ENCODE results near the gene COL5A3. TPM values are rescaled to one million over a fixed set of nuclear protein-coding genes. Genes with fewer than 3 reads are reported as not detected.

Gene COL5A3
- total RNA-seq, 6 donors from 2014 or later: 1.3 to 31.4 (median 11.2) TPM

DNA sequence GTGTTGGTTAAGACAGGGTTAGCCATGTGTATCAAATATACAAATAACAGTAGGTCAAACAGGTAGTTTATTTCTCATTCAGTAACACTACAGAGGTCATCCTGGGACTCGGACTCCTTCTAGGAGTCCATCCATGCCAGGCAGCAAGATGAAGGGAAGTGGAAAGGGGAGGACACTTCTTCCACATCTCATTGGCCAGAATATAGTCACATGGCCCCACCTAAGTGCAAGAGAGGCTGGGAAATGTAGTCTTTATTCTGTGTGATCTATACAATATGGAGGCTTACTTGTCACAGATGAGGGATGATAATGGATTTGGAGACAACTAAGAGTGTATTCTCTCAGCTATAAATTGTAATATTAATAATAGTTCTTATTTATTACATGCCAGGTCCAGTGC, 34.1 kb upstream of the COL5A3 start:
- peaks cover 13 to 33% (median 21%) of the 10 kb centered on the region in 4 donors for H3K9me3 ChIP-seq
- no peaks in the 10 kb centered on the region for H3K27me3 ChIP-seq
- 70 to 85% methylated on average over 1 of the region's 1 CpG for WGBS, 2 donors
- DNase-seq (no peak), ATAC-seq (ENCODE audit: low FRiP score in 2 of 2) (no peak)
- H3K4me3 ChIP-seq: no peak overlapping the region
- TF ChIP-seq POLR2A (IDR thresholded peaks at IDR 0.05) (no peak), POLR2AphosphoS5 (IDR thresholded peaks at IDR 0.05) (no peak), EP300 (IDR thresholded peaks at IDR 0.05) (no peak)
- TF ChIP-seq, protein P1, sequence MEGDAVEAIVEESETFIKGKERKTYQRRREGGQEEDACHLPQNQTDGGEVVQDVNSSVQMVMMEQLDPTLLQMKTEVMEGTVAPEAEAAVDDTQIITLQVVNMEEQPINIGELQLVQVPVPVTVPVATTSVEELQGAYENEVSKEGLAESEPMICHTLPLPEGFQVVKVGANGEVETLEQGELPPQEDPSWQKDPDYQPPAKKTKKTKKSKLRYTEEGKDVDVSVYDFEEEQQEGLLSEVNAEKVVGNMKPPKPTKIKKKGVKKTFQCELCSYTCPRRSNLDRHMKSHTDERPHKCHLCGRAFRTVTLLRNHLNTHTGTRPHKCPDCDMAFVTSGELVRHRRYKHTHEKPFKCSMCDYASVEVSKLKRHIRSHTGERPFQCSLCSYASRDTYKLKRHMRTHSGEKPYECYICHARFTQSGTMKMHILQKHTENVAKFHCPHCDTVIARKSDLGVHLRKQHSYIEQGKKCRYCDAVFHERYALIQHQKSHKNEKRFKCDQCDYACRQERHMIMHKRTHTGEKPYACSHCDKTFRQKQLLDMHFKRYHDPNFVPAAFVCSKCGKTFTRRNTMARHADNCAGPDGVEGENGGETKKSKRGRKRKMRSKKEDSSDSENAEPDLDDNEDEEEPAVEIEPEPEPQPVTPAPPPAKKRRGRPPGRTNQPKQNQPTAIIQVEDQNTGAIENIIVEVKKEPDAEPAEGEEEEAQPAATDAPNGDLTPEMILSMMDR (IDR thresholded peaks at IDR 0.05): no peak
- H3K36me3 ChIP-seq: no peaks in the 10 kb centered on the region
- H3K4me1 ChIP-seq: no peaks in the 10 kb centered on the region
- no peak overlapping the region for H3K27ac ChIP-seq

- no peak overlapping the region for H3K27ac ChIP-seq
- H3K4me1 ChIP-seq: no peaks in the 10 kb centered on the region
- TF ChIP-seq, protein P1 (IDR thresholded peaks at IDR 0.05): no peak
- TF ChIP-seq POLR2AphosphoS5 (IDR thresholded peaks at IDR 0.05): no peak
- TF ChIP-seq POLR2A (IDR thresholded peaks at IDR 0.05): no peak
- TF ChIP-seq EP300 (IDR thresholded peaks at IDR 0.05): no peak
- H3K36me3 ChIP-seq: no peaks in the 10 kb centered on the region
- no peaks in the 10 kb centered on the region for H3K27me3 ChIP-seq
- WGBS, 2 donors: 78 to 82% methylated on average over 4 of the region's 4 CpGs
- ATAC-seq (ENCODE audit: low FRiP score in 2 of 2): no peak
- H3K4me3 ChIP-seq: no peak overlapping the region
- peaks cover 13 to 33% (median 21%) of the 10 kb centered on the region in 4 donors for H3K9me3 ChIP-seq
- DNase-seq: no peak
Observed at GRCh38 chr19:10043286-10043927, 33.1 kb upstream of the COL5A3 start.

- peaks cover 0 to 10% (median 5%) of the 10 kb centered on the region in 4 donors for H3K9me3 ChIP-seq
- no peaks in the 10 kb centered on the region for H3K4me1 ChIP-seq
- DNase-seq (no peak), ATAC-seq (ENCODE audit: low FRiP score in 2 of 2) (no peak)
- no peak overlapping the region for H3K27ac ChIP-seq
- no peak for TF ChIP-seq POLR2A (IDR thresholded peaks at IDR 0.05)
- TF ChIP-seq EP300 (IDR thresholded peaks at IDR 0.05): no peak
- no peak for TF ChIP-seq POLR2AphosphoS5 (IDR thresholded peaks at IDR 0.05)
- TF ChIP-seq, protein P1 (IDR thresholded peaks at IDR 0.05): no peak
- H3K36me3 ChIP-seq: no peaks in the 10 kb centered on the region
- no peaks in the 10 kb centered on the region for H3K27me3 ChIP-seq
- 52 to 61% methylated on average over 5 of the region's 5 CpGs for WGBS, 2 donors
- H3K4me3 ChIP-seq: no peak overlapping the region
Observed at GRCh38 chr19:10037809-10038208, 27.5 kb upstream of the COL5A3 start.

DNA sequence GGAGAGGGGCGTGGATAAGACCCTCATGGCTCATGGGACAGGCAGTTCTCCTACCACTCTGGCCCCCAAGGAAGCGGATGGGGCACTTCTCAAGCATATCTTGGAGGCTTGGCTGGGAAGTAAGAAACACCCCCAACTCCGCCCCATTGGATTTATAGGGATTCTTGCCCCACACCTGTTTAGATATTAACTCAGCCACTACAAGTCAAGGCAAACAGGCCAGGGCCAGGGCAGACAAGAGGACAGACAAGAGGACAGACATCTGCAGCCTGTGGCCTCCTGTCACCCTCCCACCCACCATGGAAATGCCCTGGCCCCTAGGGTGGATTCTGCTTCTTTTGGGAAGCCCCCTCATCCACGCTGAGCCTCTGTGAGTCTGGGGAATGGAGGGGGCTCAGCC, 27.1 kb upstream of the COL5A3 start:
- WGBS, 2 donors: 52 to 70% methylated on average over 3 to 4 of the region's 4 CpGs
- H3K27ac ChIP-seq: no peak overlapping the region
- ATAC-seq (ENCODE audit: low FRiP score in 2 of 2): no peak

More for the DNA sequence above, 27.1 kb upstream of the COL5A3 start:
- Histone ChIP-seq H3K4me3 (no peak overlapping the region), H3K4me1 (no peaks in the 10 kb centered on the region), H3K36me3 (no peaks in the 10 kb centered on the region), H3K9me3 (peaks cover 0 to 6% (median 2%) of the 10 kb centered on the region in 4 donors), H3K27me3 (peaks cover 0 to 2% (median 0%) of the 10 kb centered on the region in 4 donors)
- TF ChIP-seq POLR2A (IDR thresholded peaks at IDR 0.05): no peak
- TF ChIP-seq POLR2AphosphoS5 (IDR thresholded peaks at IDR 0.05): no peak
- TF ChIP-seq, protein P1 (IDR thresholded peaks at IDR 0.05): no peak
- TF ChIP-seq EP300 (IDR thresholded peaks at IDR 0.05): no peak
- DNase-seq: no peak

All from upper lobe of left lung (tissue), 6 donors.